AG09319 (cell line): Measurements from ENCODE around the gene DNMT3L.

ENCODE experiments used
- DNase-seq: peaks from one replicate; pipeline ENCODE4 v3.0.0-alpha.2; 2010; ENCODE audit warnings: low read depth; ENCODE audit errors: extremely low read depth
- TF ChIP-seq, protein P1 (sequence below): IDR thresholded peaks from 2 replicates; pipeline ENCODE4 v1.5.1; 2011; ENCODE audit warnings: low read depth, mild to moderate bottlenecking, inconsistent platforms, low read length, moderate library complexity

DNMT3L gene

DNA sequence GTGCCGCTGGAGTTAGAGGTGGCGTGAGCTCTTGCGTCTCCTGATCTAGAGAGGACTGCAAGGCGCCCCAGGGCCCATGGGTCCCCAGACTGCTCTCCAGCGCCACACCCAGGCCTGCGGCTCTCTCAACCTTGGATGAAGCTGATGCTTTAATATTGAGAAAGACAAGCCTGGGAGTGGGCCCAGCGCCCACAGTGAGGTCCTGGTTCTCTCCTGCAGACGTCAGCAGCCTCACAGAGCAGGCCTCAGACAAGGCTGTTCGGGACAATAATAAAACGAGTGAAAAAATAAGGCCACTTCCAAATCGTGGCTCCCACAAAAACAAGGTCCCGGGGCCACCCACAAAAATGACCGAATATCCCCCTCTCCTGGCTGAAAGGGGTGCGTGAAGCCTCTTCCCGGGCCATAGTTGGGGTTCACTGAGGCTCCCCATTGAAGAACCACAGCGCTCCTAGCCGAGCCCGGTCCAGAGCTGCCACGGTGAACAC is 6.0 kb upstream of the DNMT3L start:
- no peak for DNase-seq
- TF ChIP-seq, protein P1, sequence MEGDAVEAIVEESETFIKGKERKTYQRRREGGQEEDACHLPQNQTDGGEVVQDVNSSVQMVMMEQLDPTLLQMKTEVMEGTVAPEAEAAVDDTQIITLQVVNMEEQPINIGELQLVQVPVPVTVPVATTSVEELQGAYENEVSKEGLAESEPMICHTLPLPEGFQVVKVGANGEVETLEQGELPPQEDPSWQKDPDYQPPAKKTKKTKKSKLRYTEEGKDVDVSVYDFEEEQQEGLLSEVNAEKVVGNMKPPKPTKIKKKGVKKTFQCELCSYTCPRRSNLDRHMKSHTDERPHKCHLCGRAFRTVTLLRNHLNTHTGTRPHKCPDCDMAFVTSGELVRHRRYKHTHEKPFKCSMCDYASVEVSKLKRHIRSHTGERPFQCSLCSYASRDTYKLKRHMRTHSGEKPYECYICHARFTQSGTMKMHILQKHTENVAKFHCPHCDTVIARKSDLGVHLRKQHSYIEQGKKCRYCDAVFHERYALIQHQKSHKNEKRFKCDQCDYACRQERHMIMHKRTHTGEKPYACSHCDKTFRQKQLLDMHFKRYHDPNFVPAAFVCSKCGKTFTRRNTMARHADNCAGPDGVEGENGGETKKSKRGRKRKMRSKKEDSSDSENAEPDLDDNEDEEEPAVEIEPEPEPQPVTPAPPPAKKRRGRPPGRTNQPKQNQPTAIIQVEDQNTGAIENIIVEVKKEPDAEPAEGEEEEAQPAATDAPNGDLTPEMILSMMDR: peak; percentile 4; the same call in 1 of the 2 replicates

DNA sequence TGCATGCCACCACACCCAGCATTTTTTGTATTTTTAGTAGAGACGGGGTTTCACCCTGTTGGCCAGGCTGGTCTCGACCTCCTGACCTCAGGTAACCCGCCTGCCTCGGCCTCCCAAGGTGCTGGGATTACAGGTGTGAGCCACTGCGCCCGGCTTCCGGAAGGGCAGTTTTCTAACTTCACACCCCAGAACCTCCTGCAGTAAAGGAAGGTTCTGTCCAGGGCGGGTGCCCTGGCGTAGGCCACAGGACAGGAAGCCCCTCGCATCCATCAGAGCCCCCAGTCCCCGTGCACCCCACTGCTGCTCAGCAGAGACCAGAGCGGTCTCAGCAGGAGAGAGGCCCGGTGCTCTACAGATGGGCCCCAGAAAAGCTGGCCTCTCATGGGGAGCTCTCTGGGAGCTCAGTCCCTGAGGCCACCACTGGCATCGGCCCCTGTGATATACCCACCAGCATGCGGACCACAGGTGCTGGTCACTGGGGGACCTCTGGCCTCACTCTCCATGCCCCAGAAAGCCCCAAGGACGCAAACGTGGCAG is 4.1 kb upstream of the DNMT3L start:
- TF ChIP-seq, protein P1: no peak
- DNase-seq: no peak

DNA sequence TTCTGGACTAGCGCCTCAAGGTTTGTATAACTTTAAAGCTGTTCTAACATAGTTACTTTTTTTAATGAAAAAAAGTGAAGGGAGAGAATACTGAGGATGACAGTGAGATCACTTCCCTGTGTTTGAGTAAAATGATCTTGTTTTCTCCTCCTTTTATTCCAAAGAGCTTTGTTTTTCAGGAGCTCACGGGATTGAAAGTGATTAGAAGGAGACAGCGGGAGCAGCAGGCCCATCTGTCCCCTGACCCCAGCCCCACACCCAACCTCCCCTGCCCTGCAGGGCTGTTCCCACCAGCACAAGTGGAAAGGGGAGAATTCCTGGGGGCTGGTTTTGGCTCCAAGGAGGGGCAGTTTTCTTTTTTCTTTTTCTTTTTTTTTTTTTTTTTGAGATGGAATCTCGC is 2.1 kb upstream of the DNMT3L start:
- DNase-seq: no peak
- TF ChIP-seq, protein P1: no peak

DNA sequence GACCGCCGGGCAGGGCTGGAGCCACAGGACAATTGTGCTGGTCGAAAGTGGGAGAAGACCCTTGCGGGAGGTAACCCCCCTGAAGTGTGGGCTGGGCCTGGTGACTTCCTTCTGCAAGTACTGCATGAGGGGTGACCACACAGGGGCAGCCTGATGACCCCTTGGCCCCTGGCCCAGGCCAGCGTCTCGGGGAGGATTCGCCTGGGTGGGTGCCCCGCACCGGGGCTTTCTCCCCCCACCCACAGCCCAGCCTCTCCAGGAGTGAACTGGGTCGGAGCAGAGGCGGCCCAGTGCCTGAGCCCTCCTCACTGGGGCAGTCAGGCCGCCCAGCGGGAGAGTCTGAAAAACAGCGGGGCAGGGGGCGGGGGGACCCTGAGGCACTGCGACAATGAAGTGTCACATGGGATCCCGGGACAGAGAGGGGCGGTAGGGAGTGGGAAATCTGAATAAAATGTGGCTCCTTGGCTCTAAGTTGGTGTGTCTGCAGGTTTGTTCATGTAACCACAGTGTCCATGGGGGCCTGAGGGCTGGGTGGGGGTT is 1.6 kb upstream of the DNMT3L start:
- no peak for DNase-seq

DNA sequence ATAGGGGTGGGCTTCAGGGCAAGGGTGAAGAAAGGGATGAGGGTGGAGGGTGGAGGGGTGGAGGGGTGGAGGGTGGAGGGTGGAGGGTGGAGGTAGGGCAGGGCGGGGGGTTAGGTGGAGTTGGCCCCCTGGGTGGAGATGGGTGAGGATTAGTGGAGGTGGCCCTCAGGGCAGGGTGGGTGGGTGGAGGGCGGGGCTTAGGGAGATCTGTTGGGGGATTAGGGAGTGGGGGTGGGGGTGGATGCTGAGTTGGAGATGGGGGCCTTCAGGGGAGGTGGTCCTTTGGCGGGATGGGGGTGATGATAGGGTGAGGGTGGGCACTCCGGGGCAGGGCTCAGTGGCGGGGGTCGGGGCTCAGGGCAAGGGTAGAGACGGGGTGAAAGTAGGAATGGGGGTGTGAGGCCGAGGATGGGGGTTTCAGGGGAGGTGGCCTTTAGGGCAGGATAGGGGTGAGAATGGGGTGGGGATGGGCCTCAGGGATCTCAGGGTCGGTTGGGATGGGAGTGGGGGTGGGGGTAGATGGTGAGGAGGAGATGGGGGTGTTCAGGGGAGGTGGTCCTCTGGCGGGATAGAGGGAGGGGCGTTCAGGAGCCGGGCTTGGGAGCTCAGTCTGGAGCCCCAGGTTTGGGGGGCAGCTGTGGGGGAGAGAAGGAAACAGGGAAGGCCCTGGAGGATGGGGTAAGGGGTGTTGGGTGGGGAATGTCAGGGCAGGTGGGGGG is 800 bp upstream of the DNMT3L start:
- no peak for DNase-seq
- TF ChIP-seq, protein P1: no peak

More for the DNA sequence above, 1.6 kb upstream of the DNMT3L start:
- TF ChIP-seq, protein P1: no peak

DNA sequence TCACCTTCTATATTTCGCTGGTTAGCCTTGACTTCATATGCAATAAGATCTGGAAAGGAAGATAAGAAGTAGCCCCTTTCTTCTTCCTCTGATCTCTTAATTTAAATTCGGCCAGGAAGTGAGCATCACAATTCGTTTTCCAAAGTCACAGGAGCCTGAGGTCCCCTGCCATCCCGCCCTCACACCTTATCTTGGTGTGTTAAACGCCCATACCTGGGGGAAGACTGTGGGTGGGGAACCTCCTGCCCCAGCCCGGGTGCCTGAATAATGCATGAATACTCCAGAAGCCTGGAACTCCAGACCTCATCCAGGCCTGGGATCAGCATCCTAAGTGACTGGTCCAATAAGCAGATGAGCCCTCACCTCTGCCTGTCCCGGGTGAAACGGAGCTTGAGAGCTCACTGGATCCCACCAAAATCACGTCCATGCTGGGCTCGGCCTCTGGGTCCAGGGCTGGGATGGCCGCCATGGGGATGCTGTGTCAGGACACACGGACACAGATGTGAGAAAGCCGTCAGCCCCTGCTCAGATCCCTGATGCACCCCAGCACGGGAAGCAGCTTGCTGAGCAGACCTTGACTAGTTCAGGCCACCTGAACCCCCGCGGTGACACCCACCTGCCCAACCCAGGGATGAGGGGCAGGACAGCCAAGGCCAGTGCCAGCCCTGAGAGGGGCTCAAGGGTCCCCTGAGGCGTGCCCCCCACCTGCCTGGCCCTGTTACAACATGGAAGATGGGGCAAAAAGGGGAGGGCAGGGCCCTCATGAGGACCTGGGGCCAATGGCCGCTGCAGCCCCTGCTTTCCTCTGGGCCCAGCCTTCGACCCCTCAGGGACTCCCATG is 686 bp downstream of the DNMT3L start:
- TF ChIP-seq, protein P1: no peak
- no peak for DNase-seq
